Ammon's horn (tissue), 1 donor: ENCODE measurements around the gene SPTBN1.
A peak's percentile ranks its signal among the peaks of the same experiment; 100 is the strongest.

Experiments
- DNase-seq: peaks from one replicate; pipeline ENCODE4 v3.0.0-alpha.2; 2016; ENCODE audit warnings: low spot score

The SPTBN1 gene

DNA sequence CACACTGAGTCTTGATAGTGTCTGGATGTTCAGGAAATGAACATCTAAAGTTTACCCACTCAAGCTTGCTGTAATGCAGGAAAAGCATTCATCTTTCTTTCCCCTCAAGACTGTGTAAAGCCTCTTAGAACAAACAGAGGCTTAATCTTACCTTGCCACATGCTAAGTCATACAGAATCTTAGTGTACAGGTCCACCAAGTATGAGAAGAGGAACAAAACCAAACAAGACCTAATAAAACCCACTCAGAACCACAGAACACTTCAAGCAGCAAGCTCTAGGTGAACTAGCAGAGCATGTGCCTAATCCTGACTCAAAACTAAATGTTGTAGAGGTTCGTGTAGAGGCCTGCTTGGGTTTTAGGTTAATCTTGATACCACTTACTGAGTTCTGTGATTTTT, 97.6 kb downstream of the SPTBN1 start:
- no peak for DNase-seq

DNA sequence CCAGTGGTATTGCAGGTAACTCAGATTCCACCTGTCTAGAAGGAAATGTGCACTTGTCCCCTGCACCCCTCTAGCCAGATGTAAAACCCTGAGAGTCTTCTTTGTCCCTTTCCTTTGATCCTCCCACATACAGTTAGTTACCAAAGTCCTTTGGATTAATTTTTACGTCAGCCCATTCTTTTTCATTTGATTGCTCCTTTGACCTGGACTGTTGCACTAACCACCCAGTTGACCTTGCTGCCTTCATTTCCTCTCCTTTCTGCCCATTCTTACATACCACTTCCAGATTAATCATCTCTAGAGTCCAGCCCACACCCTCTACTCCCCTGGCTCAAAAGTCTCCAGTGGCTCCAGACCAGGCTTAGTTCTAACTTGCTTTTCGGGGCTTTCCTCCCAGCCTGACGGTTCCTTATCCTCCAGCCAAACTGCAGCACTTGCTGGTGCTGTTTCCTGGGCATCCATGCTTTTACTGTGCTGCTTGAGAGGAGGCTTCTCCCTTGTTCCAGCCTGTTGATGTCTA, 99.3 kb downstream of the SPTBN1 start:
- no peak for DNase-seq

- no peak for DNase-seq
These were observed 100.5 kb downstream of the SPTBN1 start for GRCh38 chr2:54556621-54557121.

- no peak for DNase-seq
These were observed 101.1 kb downstream of the SPTBN1 start for GRCh38 chr2:54557211-54557600.

DNA sequence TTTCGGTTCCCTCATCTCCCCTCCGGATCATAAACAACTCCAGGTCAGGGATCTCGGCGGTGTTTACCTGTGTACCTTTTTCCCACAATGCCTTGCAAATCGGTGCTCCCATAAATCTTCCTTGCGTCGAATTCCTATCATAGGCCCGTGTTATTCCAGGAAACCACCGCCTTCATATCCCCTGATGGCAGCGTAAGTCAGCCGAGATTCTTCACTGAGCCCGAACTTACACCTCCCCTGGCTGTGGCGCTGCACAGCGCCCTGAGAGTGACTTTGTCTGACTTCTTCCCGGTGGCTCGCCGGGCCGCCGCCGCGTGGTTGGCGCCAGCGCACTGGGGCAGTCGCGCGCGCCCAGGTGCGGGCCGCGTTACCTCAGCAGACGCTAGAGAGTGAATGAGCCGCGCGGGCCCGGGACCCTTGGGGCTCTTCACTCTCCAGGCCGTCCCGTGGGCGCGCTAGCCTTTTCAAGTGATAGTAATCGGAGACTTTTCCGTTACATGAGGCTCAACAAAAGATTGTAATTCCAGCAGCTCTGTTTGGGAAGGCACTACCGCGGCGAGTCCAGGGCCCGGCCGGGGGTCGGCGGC, 101.6 kb downstream of the SPTBN1 start:
- peak; percentile 43 for DNase-seq

DNA sequence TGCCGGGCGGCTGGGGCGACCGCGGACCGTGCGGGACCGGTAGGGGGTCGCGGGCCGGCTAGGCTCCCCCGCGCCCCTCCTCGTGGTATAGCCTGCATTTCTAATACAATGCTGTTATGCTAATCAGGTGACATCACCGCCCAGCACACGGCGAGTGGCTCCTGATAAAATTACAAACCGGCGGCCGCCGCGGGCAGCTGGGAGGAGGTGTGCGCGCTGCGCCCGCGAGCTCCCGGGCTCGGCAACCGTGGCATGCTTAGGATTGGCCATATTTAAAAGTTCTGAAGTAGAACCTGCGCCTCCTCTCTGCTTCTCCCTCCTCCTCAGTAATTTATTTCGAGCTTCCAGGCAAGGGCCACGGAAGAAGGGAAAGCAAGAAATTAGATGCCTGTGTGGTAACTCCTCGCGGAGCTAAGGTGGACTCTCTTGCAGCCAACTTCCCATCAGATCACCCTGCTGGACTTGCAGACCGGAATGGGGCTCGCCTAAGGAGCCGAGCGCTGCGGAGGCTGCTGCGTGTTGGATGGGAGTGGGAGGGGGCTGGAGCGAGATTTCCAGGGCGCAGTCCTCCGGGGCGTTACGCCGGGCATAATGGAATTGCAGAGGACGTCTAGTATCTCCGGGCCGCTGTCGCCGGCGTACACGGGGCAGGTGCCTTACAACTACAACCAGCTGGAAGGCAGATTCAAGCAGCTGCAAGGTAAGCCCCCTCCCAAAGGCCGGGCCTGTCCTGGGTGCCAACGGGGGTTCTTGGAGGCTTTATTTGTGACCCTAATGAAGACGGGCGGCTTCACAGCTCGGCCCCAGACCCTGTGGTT, 102.3 kb downstream of the SPTBN1 start:
- no peak for DNase-seq

GRCh38 chr2:54559006-54559445, 102.9 kb downstream of the SPTBN1 start:
- no peak for DNase-seq

GRCh38 chr2:54559593-54560145, 103.5 kb downstream of the SPTBN1 start:
- DNase-seq: peak; percentile 76

GRCh38 chr2:54560146-54560881, 104.2 kb downstream of the SPTBN1 start:
- no peak for DNase-seq

DNA sequence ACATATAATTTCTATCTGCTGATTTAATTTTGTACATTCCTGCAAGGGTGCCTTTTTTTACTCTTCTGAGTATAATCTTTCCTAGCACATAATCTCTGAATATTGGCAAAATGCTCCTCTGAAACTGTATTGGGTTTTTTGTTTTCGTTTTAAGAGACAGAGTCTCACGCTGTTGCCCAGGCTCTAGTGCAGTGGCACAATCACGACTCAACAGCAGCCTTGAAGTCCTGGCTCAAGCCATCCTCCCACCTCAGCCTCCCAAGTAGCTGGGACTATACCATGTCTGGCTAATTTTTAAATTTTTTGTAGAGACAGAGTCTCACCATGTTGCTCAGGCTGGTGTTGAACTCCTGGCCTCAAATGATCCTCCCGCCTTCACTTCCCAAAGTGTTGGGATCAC, 104.9 kb downstream of the SPTBN1 start:
- DNase-seq: no peak

GRCh38 chr2:54564439-54564838, 108.3 kb downstream of the SPTBN1 start:
- no peak for DNase-seq

DNA sequence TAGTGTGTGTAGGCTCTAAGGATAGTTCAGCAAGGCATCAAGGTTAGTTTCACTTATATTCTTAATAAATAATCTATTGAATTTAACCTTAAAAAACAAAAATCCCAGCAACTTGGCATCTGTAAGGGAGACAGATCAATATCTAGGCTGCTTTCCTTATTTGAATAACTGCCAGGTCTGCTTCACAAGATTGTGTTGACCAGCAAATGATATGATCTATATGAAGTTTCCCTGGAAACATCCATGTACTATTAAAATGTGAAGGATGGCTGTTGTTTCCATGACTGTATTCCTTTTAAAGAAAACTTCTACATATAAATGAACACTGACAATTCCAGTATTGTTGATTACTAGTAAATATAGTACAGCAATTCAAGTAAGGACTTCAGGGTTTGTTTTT, 109.4 kb downstream of the SPTBN1 start:
- DNase-seq: no peak

- no peak for DNase-seq
These were observed 110.8 kb downstream of the SPTBN1 start for GRCh38 chr2:54566896-54567295.

DNA sequence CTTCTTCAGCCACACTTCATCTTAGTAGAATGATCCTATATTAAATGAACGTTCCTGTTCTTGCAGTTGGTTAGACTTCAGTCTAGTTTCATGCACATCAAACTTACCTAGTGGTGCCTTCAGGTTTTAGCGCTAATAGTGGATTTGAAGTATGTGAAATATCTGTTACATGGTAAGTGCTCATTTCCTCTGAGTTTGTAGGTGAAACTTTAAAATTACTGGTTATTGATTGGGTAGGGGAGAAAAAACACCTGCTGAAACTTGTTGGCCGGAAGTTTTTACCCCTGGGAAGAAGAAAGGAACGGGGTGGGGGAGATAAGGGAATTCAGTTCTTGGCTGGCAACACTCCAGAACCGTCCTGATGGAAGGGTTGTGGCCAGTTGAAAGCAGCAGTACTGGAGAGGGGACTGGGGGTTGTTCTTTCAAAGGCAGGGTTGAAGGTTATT, 112.8 kb downstream of the SPTBN1 start:
- no peak for DNase-seq

DNA sequence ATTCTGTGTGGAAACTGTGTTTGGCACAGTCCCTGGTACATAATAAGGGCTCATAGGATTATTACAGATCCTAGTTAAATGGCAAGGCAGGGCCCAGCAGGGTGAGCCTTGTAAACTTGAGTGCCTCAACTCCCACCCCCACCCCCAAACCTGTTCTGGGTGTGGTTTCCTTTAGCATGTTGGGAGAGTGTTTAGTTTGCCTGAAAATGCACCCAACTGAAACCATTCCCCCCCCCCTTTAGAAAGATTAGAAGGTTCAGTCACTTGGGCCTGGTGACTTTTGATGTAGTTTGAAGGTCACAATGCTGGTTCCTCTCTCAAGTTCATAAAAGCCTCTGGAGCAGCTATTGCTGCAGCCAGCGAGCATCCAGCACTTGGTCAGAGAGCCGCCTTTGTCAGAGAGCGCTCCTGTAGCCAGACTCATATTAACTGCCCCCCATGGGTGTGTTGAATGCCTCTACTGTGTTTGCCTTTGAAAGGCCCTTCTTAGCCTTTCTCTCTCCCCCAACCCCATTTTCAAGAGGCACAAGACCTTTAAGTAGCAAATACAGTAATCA, 113.7 kb downstream of the SPTBN1 start:
- DNase-seq: peak; percentile 34

GRCh38 chr2:54570321-54570855, 114.3 kb downstream of the SPTBN1 start:
- no peak for DNase-seq

GRCh38 chr2:54570925-54571694, 115.0 kb downstream of the SPTBN1 start:
- peak; percentile 59 for DNase-seq

DNA sequence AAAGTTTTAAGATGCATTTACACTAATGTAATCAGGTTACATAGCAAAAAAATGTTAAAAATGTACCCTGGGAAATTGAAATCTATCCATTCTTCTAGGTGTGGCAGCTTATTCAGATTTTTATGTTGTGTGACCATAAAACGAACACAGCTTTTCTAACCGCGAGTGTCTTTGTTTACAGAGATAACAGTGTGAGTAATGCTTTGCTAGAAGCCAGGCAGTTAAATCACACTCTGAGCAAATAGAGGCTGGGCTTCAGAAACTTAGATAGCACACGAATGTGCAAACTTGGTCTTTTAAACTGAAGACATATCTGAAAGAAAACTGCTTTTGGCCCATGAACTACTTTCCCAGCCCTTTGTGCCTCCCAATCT, 116.1 kb downstream of the SPTBN1 start:
- no peak for DNase-seq

- no peak for DNase-seq
These were observed 116.8 kb downstream of the SPTBN1 start for GRCh38 chr2:54572636-54573536.

DNA sequence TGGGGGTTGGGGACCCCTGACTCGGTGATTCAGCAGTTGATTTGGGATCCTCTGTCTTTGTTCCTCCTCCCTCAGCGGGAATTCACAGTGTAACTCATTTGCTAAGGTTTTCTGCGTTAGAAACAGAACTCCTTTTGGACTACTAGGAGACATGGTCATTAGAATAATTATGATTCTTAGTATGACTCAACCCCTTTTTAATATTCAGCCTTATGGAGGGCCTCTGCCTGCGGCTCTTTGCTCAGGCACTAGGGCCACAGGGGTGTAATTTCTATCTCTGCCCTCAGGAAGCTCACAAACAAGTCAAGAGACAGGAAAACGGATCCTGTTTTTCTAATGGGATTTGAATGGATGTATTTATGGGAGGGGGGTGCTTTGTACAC, 117.4 kb downstream of the SPTBN1 start:
- no peak for DNase-seq
